ENCODE measurements around the gene DIP2C. TPM values are rescaled to one million over a fixed set of nuclear protein-coding genes. Genes with fewer than 3 reads are reported as not detected.
A peak's percentile ranks its signal among the peaks of the same experiment; 100 is the strongest.

Gene DIP2C
- total RNA-seq, 1 experiment from 2014 or later: 11.4 TPM

- Mint-ChIP-seq H3K27ac (ENCODE audit: unreplicated experiment) (no peak overlapping the region), H3K4me3 (ENCODE audit: unreplicated experiment) (no peak overlapping the region), H3K36me3 (ENCODE audit: insufficient read depth, unreplicated experiment) (no peaks in the 10 kb centered on the region), H3K27me3 (ENCODE audit: insufficient read depth, unreplicated experiment) (no peaks in the 10 kb centered on the region), H3K4me1 (ENCODE audit: low read depth, unreplicated experiment) (peaks cover 5% of the 10 kb centered on the region), H3K9me3 (ENCODE audit: unreplicated experiment) (no peaks in the 10 kb centered on the region)
- Histone ChIP-seq H3K27me3 (replicated peaks; ENCODE audit: control insufficient read depth, insufficient read depth, low read length) (no peaks in the 10 kb centered on the region), H3K9me3 (no peaks in the 10 kb centered on the region), H3K36me3 (ENCODE audit: control insufficient read depth, insufficient read depth, low read length) (no peaks in the 10 kb centered on the region), H3K4me3 (ENCODE audit: low read depth, low read length) (no peak overlapping the region), H3K4me1 (0 out of 2 replicates have a peak, but pooled peaks cover under 1% of the 10 kb centered on the region)
- DNase-seq: peak in 1 of 2 experiments; percentile 16
- ChIA-PET CTCF (no interaction called here), POLR2A (interaction anchor here (0.6 kb wide), 1 partner anchor 196 kb away, joined by 4 read pairs; no protein-coding TSS in a partner anchor)
- TF ChIP-seq CTCF (IDR thresholded peaks at IDR 0.05; ENCODE audit: insufficient read depth in 1 of 2, low read depth in 1 of 2, low read length in 1 of 2, severe bottlenecking in 1 of 2, unreplicated experiment in 1 of 2): no peak
- BruUV-seq (replicated peaks): no TSS peak
- intact Hi-C loops (cut with micrococcal nuclease; ENCODE audit: unreplicated experiment): no loop called here
Measured at GRCh38 chr10:637221-637620, 52.2 kb downstream of the DIP2C start.

GRCh38 chr10:636769-637168 lies 52.7 kb downstream of the DIP2C start:
- no peaks in the 10 kb centered on the region for H3K9me3 Mint-ChIP-seq (ENCODE audit: unreplicated experiment)
- H3K4me1 ChIP-seq: no peaks in the 10 kb centered on the region
- H3K4me3 ChIP-seq (ENCODE audit: low read depth, low read length): no peak overlapping the region
- intact Hi-C loops (cut with micrococcal nuclease; ENCODE audit: unreplicated experiment): no loop called here
- ChIA-PET CTCF (no interaction called here), POLR2A (interaction anchor here (0.6 kb wide), 1 partner anchor 196 kb away, joined by 4 read pairs; no protein-coding TSS in a partner anchor)
- TF ChIP-seq CTCF (IDR thresholded peaks at IDR 0.05; ENCODE audit: insufficient read depth in 1 of 2, low read depth in 1 of 2, low read length in 1 of 2, severe bottlenecking in 1 of 2, unreplicated experiment in 1 of 2): no peak
- no peak overlapping the region for H3K4me3 Mint-ChIP-seq (ENCODE audit: unreplicated experiment)
- no peak overlapping the region for H3K27ac Mint-ChIP-seq (ENCODE audit: unreplicated experiment)
- no TSS peak for BruUV-seq (replicated peaks)
- no peaks in the 10 kb centered on the region for H3K27me3 Mint-ChIP-seq (ENCODE audit: insufficient read depth, unreplicated experiment)
- no peaks in the 10 kb centered on the region for H3K9me3 ChIP-seq
- no peaks in the 10 kb centered on the region for H3K36me3 ChIP-seq (ENCODE audit: control insufficient read depth, insufficient read depth, low read length)
- H3K27me3 ChIP-seq (replicated peaks; ENCODE audit: control insufficient read depth, insufficient read depth, low read length): no peaks in the 10 kb centered on the region
- H3K4me1 Mint-ChIP-seq (ENCODE audit: low read depth, unreplicated experiment): peaks cover under 1% of the 10 kb centered on the region
- no peaks in the 10 kb centered on the region for H3K36me3 Mint-ChIP-seq (ENCODE audit: insufficient read depth, unreplicated experiment)
- DNase-seq: peak in 1 of 2 experiments; percentile 14

- no peaks in the 10 kb centered on the region for H3K9me3 ChIP-seq
- no peak overlapping the region for H3K4me3 ChIP-seq (ENCODE audit: low read depth, low read length)
- H3K27ac Mint-ChIP-seq (ENCODE audit: unreplicated experiment): no peak overlapping the region
- H3K27me3 Mint-ChIP-seq (ENCODE audit: insufficient read depth, unreplicated experiment): no peaks in the 10 kb centered on the region
- no peaks in the 10 kb centered on the region for H3K27me3 ChIP-seq (replicated peaks; ENCODE audit: control insufficient read depth, insufficient read depth, low read length)
- no peaks in the 10 kb centered on the region for H3K36me3 ChIP-seq (ENCODE audit: control insufficient read depth, insufficient read depth, low read length)
- DNase-seq: peak in 1 of 2 experiments; percentile 15
- H3K4me3 Mint-ChIP-seq (ENCODE audit: unreplicated experiment): no peak overlapping the region
- ChIA-PET CTCF (no interaction called here), POLR2A (no interaction called here)
- no peak for TF ChIP-seq CTCF (IDR thresholded peaks at IDR 0.05; ENCODE audit: insufficient read depth in 1 of 2, low read depth in 1 of 2, low read length in 1 of 2, severe bottlenecking in 1 of 2, unreplicated experiment in 1 of 2)
- H3K36me3 Mint-ChIP-seq (ENCODE audit: insufficient read depth, unreplicated experiment): no peaks in the 10 kb centered on the region
- H3K9me3 Mint-ChIP-seq (ENCODE audit: unreplicated experiment): no peaks in the 10 kb centered on the region
- no TSS peak for BruUV-seq (replicated peaks)
- intact Hi-C loops (cut with micrococcal nuclease; ENCODE audit: unreplicated experiment): no loop called here
- no peaks in the 10 kb centered on the region for H3K4me1 ChIP-seq
- H3K4me1 Mint-ChIP-seq (ENCODE audit: low read depth, unreplicated experiment): no peaks in the 10 kb centered on the region
Measured at GRCh38 chr10:636016-636730, 53.3 kb downstream of the DIP2C start.
